SKM-1 treated with dmso at 0.1 percent for 144 hours (cell line): ENCODE data around the gene JAG1.

Source experiments
- DNase-seq: peaks from one replicate; lab custom pipeline; 2025; ENCODE audit not compliant: unreplicated experiment; lab: John Stamatoyannopoulos, UW

Gene JAG1

DNA sequence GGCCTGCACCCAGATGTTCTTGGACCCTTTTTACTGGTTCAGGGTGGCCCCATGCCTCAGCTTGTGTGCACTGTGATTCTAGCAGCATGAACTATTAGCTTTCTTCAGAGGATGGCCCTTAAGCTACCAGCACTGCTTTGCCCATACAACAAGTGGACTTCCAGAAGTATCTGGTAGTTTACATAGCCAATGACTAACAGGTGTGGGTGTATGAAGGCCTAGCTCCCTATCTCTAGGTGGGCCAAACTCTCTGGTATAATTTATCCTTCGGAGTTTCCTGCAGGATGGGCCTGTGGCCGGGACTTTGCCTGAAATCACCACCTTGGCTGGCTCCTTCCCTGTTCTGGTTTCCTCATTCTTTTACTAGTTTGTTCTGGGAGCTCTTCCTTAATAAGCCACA is 26.1 kb upstream of the JAG1 start:
- DNase-seq = no peak

GRCh38 chr20:10699489-10699888 is 25.7 kb upstream of the JAG1 start:
- DNase-seq = no peak

DNA sequence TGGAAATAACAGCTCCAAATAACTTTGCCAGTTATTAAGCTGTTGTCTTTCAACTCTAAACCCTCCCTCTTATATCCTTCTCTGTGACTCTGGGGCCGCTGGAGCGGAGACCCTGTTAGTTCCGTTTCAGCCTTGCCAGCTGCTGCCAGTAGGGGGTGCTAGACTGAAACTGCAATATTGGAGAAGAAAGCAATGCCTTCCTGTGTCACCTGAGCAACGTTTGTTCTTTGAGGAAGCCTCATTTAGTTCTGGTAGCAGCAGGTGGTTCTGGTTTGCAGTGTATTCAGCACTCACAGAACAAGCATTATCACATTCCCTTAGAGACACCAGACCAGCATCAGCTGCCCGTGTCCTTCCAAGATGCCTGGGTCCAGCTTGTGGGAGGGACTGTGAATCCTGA is 22.9 kb upstream of the JAG1 start:
- no peak for DNase-seq

- no peak for DNase-seq
Observed at GRCh38 chr20:10689385-10689784, 15.6 kb upstream of the JAG1 start.

DNA sequence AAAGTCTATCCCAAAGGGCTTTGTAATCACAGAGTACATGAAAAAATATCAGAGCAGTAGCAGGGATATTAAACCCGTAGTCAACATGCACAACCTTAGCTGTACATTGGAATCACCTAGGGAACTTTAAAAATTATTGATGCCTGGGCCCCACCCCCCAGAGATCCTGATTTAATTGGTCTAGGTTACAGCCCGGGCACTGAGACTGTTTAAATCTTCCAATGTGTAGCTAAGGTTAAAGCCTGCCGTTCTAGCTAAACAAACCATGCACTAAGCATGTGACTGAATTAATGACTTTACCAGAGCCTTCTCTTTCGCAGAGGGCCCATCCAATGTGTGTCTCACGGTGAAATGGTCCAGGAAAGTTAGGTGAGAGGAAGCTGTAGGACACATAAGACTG is 14.1 kb upstream of the JAG1 start:
- DNase-seq = no peak

- no peak for DNase-seq
Observed at GRCh38 chr20:10686356-10687133, 12.7 kb upstream of the JAG1 start.

GRCh38 chr20:10683537-10683936 is 9.7 kb upstream of the JAG1 start:
- no peak for DNase-seq

DNA sequence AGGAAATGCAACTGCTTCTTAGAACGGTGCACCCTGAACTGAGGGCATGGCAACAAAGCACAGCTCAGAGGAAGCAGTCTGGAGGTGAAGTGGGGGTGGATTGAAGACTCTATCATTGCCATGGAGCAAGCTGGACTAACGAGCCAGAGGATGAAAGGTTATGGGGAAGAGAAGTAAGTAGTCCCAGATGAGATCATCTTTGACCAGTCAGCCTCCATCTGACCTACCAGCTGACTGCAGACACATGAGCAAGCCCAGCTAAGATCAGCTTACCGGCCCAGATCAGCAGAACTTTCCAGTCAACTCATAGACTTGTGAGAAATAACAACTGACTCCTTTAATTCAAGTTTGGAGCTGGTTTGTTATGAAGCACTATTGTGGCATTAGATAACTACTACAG is 9.1 kb upstream of the JAG1 start:
- DNase-seq = no peak

GRCh38 chr20:10681494-10681893 is 7.7 kb upstream of the JAG1 start:
- DNase-seq = no peak

GRCh38 chr20:10680571-10680970 is 6.8 kb upstream of the JAG1 start:
- no peak for DNase-seq

DNA sequence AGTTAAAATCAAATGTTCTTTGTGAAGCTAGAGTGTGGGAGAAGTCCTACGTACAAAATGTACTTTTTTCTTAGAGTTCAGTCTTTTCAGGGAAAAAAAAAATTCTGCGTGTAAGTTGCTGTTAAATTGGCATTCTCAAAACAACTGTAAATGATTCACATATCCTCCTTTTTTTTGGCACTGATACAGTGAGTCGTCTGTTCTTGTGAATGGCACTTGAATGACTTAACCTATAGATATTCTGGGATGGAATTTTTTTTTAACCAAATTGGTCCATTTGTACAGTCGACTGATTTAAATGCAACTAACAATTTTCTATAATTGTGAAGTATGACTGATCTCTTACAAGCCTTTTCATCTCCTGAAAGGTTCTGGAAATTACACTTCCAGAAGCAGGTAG is 5.5 kb upstream of the JAG1 start:
- DNase-seq = no peak

DNA sequence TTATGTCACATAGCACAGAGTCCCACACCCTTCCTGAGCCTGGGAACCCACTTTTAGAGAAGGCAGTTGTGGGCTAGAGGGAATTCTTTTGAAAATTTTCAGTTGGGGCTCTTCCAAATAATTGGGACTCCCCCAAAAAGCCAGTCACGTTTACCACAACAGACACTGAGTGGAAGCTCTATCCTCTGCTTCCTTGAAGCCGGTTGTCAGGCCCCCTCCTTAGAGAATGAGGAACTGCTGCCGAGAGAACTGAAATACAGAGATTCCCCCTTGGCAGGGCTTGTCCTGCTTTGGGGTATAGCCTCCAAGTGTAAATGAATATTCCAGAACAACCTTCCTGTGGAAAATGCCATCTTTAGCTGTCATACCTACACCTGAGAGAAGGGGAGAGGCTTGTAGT is 2.7 kb upstream of the JAG1 start:
- no peak for DNase-seq

- no peak for DNase-seq
Observed at GRCh38 chr20:10675450-10675848, 1.6 kb upstream of the JAG1 start.

- DNase-seq = peak; percentile 28
Observed at GRCh38 chr20:10674684-10675449, 1.1 kb upstream of the JAG1 start.

- peak; percentile 49 for DNase-seq
Observed at GRCh38 chr20:10673176-10673841, 490 bp downstream of the JAG1 start.

DNA sequence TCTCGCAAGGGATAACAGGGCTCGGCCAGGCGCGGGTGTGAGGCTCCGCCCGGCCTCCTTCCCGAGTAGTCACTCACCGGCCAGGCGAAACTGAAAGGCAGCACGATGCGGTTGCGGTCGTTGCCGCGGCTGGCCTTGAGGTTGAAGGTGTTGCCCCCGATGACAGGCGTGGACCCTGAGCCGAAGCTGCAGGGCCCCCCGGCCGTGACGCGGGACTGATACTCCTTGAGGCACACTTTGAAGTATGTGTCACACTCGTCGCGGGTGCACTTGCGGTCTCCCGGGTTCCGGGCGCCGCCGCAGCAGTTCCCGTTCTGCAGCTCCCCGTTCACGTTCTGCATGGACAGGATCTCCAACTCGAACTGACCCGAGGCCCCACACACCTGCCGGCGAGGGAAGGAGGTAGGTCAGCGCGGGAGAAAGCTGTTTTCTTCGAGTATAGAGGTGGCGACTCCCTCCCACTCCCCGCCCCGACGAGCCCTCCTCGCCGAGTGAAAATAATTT is 1.1 kb downstream of the JAG1 start:
- peak; percentile 20 for DNase-seq

DNA sequence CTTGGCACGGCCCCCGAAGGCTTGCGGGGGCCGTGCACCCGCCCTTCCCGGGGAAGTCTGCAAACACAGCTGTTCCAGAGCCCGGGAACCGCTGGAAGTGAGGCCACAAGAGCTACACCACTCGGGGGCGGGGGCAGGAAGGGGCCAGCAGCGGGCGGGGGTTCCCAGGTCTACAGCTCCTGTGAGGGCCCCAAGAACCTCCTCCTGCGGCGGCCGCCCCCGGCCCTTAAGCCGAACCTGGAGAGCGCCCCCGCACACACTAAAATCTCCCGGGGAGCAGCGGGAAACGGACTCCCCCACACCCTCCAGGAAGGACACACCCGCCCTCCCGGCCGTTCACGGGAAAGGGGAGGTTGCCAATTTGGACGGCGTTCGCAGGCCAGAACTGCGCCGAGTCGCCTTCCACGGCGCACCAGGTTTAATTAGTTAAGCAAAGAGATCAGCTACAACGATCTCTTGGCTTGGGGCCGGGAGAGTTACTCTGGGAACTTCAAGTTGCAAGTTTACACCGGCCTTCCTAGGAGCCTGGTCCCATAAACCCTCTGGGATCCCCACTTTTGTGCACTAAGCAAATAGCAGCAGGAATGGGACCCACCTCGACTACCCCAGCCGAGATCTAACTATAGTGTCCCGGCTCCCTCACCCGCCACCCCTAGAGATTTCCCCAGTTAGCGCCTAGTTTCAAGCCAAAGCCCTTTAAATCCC is 1.7 kb downstream of the JAG1 start:
- DNase-seq = no peak

DNA sequence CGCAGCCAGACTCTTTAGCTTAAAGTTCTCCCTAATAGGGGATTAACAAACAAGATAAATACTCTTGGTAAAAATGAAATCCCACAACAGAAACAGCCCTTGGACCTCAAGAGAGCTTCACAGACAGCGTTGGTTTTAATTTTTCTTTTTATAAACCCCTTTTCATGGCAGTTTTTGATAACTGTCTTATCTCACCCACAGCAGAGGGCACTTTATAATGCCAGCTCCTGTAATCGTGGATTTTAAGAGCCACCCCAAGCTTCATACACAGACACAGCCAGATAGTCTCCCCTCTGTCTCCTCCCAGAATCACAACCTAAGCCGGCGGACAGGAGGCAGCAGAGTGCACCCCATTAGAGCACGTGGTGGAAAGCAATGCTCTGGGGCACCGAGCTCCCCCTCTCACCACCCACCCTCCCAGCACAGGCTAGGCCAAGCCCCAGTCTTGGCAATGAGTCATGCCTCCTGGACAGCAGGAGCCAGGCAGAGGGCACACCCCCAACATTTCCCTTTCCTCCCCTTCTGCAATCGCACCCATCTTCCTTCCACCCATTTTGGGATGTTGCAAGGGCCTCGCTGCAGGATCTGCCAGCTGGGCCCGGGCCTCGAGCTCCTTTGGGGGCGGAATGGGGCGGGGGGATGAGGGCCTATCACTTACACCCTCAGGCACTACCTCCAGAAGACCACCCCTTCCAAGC is 2.4 kb downstream of the JAG1 start:
- DNase-seq = peak; percentile 69

GRCh38 chr20:10670501-10671220 is 3.1 kb downstream of the JAG1 start:
- no peak for DNase-seq

DNA sequence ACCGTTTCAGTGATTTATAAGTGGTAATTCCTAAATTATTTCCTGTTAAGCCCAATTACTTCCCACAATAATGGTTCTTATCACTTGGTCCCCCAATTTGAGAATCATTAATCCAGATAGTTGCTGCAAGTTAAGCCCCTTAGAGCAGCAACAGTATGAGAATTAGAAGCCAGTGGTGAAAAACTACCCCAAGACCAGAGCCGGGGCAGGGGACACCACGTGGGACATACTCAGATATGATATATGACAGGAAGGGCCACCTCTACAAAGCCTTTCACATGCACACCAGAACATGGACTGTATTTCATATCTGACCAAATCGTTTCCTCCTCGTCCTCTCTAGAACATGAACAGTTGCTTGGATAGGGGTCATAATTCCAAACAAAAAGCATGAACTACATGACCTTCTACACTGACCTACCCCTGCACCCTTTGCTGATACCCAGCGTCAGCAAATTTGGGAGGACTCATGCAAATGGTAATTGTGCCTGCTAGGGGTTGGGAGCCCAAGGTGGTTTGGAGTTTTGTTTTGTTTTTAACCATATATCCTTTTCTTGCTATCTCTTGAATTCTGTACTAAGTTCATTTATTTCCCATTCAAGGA is 3.9 kb downstream of the JAG1 start:
- no peak for DNase-seq
